ENCODE data around the gene OR10A3.
"Not testable (repeated sequence)": the region's sequence is repeated elsewhere in the genome, so short reads cannot be mapped to it uniquely, and the experiment has no call there.

Gene OR10A3, protein sequence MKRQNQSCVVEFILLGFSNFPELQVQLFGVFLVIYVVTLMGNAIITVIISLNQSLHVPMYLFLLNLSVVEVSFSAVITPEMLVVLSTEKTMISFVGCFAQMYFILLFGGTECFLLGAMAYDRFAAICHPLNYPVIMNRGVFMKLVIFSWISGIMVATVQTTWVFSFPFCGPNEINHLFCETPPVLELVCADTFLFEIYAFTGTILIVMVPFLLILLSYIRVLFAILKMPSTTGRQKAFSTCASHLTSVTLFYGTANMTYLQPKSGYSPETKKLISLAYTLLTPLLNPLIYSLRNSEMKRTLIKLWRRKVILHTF

DNA sequence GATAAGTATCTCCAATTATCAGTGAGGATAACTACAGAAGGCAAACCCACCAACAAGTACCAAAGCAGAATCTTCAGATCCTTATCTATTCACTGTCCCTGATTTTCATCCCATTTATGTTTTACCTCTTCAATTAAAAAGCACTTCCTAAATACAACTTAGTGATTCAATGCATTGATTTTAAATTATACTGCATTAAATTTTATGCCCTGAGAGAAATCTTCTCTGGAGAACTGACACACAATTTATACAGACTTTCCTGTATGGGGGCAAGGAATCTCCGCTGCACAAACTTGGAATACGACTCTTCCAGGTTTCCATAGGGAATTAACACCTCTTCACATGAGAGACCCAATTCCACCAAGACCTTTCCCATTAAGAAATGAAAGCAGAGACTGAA lies at the start of gene OR10A3:
Gene OR10A3, minus strand, starts transcription at position 101 of the 400 bp plus-strand sequence. CDS start 2,188 bp downstream, outside the sequence.
- no peak for DNase-seq (ENCODE audit: low read depth in 1 of 2, low spot score in 1 of 2)

DNA sequence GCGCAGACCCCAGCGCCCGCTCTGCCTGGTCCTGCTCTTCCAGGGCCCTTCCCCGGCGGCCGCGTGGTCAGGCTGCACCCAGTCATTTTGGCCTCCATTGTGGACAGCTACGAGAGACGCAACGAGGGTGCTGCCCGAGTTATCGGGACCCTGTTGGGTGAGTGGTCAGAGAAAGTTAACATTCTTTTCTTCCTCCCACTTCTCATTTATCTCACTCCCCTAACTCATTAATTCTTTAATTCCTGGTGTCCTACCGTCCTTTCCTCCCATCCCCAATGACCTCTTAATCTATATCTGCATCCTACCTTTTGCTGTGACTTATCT lies 46.0 kb upstream of the OR10A3 start:
- DNase-seq (ENCODE audit: low read depth in 1 of 2, low spot score in 1 of 2) = not testable (repeated sequence)

DNA sequence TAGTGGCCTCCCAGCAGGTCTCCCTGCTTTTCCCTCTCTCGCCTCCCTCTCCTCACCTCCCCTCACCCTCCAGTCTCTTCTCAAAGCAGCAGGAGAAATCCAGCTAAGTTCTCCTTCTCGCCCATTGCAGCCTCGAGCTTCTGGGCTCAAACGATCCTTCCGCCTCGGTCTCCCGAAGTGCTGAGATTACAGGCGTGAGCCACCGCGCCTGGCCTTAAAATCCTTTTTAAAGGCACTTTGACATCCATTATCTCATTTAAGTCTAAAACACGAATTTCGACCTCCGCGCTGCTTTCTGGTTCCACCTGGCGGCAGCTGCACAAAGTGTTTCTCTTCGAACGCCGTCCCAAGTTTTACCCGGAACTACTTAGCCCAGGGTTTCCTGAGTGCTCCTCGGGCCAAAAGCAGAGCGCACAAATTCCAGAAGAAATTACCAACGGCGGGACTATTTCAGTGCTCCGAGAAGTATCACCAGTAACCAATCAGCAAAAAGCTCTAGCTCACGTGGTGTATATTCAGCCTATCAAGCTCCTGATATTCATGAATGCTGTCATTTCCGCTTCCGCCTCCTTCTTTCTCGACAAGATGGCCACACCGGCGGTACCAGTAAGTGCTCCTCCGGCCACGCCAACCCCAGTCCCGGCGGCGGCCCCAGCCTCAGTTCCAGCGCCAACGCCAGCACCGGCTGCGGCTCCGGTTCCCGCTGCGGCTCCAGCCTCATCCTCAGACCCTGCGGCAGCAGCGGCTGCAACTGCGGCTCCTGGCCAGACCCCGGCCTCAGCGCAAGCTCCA lies 45.5 kb upstream of the OR10A3 start, which contains the start of gene EIF3F:
Gene EIF3F, plus strand, starts transcription at position 570 of the 792 bp plus-strand sequence. Its CDS starts 16 bp downstream, at position 586.
- DNase-seq (ENCODE audit: low read depth in 1 of 2, low spot score in 1 of 2) = peak; percentile 68 to 76

DNA sequence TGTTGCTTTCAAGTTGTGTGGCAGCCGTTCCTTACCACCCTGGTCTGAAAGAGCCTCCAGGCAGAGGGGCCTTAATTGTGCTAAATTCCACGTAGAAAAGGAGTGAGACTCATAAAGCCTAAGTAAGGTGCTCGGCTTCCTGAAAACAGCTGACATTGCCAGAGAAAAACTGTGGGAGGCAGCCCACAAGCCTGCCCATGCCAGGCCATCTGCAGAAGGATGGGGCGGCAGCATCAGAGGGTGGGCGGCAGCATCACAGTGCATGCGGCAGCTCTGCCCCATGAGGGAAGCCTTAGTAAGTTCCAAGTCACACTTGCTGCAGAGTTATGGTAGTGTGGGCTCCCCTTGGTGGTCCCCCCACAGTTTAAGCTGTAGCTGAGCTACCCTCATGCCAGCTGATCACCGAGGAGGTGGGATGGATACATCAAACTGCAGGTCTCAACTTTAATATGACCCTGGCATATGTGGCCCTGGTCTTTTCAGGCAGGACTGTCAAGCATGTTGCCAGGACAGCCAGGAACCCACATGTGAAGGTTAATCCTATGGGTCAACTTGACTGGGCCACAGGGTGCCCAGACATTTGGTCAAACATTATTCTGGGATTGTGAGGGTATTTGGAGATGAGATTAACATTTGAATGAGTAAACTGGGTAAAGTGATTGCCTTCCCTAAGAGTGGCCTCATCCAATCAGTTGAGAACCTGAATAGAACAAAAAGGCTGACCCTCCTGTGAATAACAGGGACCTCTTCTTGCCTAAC lies 42.5 kb upstream of the OR10A3 start:
- DNase-seq (ENCODE audit: low read depth in 1 of 2, low spot score in 1 of 2) = no peak

DNA sequence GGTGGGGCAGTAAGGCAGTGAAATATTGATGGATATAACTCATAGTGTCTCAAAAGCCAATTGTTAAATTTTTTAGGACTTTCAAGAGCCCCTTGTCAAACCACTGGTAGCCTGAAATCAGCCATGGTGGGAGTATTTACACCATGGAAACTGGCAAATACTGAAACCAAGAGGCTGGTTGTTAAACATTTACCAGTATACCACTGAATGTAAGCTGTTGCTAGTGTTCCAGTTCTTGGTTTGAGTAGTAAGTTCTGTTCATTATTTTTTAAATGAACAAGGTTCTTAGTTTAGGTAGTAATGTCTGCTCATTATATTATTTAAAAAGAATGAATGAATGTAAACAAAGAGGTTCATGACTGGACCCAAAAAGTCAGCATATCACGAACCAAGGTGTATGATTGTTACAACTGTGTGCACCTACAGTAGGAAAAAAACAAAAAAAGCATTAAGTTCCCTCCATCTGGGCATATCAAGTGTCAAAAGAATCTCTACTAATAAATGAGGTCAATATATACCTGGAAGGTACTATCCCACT lies 41.1 kb upstream of the OR10A3 start:
- DNase-seq (ENCODE audit: low read depth in 1 of 2, low spot score in 1 of 2) = no peak

DNA sequence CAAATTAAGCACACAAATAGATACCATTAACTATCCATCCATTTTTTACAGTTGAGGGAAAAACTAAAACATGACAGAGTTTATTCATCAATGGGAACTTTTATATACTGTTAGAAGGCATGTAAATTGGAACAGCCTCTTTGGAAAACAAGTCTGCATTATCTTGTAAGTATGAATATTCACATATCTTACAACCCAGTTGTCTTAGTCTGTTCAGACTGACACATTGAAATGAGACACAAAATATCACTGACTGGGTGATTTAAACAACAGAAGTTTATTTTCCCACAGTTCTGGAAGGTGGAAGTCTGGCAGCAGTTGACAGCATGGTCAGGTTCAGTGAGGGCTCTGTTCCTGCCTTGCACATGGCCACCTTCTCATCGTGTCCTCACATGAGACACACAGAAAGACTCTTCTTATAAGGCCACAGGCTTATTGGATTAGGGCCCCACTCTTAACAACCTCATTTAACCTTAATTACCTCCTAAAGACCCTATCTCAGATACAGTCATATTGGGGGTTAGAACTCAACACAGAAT lies 40.2 kb upstream of the OR10A3 start:
- DNase-seq (ENCODE audit: low read depth in 1 of 2, low spot score in 1 of 2) = no peak

DNA sequence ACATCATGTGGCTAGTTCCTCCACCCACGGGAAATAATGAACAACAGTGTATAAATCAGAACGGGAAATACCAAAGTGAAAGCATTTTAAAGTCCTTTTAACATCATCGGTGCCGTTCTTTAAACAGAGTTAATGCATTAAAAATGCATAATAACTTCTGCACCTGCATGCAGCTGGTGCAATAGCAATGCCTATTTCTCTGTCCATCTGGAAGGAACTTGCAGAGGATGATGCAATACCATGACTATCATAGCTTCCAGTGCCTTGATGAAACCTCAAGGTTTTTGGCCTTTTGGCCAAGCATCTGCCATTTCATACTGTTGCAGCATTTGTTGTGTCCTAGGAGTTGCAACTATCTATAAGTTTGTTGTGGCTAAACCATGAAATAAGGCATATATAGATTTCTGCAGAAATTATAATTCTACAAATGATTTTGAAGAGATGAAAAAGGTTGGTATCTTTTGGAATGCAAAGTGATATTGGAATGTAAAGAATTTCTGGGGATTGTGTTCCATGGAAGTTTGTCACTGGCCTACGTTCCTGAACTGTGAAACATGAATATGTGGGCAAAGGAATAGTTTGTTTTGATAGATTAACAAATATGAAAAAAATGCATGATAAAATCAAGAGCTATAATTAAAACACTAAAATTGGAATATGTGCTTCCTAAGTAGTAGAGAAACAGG lies 35.9 kb upstream of the OR10A3 start:
- DNase-seq (ENCODE audit: low read depth in 1 of 2, low spot score in 1 of 2) = no peak

DNA sequence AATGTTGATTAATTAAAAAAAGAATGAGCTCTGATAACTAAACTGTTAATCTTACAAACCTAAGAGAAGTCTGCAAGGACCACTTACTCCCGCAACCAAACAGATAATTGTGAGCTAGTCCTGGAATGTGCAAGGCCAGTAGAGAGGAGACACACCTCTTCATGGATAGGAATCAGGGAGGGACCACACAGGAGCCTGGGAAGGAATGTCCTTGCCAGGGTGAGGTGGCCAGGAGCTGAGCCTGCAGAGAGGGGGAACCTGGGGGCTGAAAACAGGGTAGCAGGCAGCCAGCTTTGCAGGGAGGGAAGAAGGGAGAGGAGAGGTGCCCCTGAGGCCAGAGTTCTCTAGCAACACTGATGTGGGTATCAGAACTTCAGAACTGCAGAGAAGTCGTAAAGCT lies 33.2 kb upstream of the OR10A3 start:
- no peak for DNase-seq (ENCODE audit: low read depth in 1 of 2, low spot score in 1 of 2)

DNA sequence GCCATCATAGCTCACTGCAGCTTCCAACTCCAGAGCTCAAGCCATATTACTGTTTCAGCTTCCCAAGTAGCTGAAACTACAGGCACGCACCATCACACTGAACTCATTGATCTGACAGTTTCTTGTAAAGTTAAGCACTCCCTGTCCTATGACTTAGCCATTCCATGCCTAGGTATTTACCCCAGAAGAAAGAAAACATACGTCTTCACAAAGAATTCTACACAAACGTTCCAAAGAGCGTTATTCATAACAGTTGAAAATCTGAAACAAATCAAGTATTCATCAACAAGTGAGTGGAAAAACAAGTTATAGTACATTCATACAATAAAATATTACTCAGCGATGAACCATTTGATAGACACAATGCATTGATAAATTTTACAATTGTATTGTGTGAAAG lies 31.5 kb upstream of the OR10A3 start:
- no peak for DNase-seq (ENCODE audit: low read depth in 1 of 2, low spot score in 1 of 2)

DNA sequence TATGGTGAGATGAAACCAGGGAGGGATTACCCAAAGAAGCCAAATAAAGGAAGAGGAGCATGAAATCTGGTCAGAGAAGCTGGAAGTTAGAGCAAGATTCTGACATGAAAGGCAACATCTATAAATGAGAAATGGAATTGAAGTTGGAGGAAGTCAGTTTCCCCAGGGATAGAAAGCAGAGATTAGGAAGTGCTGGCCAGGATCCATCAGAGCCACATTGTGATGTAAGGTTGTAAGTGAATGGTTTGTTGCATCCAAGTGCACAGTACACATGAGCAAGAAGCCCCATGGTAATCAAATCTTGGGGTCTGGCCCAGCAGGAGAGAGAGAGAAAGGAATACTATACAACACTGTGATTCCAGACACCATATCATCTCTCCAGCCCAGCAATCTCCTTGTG lies 30.3 kb upstream of the OR10A3 start:
- no peak for DNase-seq (ENCODE audit: low read depth in 1 of 2, low spot score in 1 of 2)

DNA sequence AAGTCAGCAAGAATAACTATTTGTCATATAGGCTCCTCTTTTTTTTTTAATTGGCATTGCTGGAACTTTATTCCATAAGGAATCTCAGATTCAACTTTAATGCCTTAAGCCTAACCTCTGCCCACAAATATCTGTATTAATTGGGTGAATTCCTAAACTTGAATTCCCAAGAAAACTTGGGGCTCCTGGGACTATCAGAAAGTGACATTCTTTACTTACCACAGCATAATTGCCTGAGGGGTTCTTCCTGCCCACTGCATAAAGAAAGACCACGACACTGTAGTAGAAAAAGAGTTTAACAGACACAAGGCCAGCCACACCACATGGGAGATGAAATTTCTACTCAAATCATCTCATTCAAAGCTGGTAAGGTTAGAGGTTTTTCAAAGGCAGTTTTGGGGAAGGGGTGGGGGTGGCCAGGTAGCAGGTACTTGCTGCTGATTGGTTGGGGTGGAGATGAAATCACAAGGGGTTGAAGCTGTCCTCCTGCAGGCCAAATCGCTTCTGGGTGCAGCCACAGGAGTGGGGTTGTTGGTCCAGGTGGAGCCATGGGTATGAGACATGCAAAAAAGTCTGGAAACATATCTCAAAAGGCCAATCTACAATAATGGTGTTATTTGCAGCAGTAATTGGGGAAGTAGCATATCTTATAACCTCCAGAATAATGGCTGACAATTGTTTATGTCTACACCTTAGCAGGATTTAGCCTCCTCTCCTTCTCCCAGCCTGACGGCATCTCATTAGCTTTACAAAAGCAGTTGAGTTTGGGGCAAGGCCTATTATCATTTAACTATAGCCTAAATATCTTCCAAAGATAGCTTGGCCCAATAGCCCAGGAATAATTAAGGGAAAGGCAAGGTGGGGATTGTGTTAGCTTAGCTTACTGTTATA lies 28.5 kb upstream of the OR10A3 start:
- no peak for DNase-seq (ENCODE audit: low read depth in 1 of 2, low spot score in 1 of 2)

DNA sequence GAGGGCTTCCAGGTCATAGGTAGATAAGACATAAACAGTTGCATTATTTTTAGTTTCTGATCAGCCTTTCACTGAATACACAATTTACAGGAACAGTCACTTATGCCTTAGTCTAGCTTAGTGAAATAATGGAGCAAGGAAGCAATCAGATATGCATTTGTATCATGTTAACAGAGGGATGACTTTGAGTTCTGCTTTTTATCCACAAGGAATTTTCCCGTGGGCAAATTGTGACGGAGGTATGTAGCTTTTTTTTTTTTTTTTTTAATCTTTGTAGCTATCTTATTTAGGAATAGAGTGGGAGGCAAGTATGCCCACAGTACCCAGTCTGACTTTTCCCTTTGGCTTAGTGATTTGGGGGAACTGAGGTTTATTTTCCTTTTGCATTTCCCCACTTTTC lies 27.2 kb upstream of the OR10A3 start:
- DNase-seq (ENCODE audit: low read depth in 1 of 2, low spot score in 1 of 2) = no peak

DNA sequence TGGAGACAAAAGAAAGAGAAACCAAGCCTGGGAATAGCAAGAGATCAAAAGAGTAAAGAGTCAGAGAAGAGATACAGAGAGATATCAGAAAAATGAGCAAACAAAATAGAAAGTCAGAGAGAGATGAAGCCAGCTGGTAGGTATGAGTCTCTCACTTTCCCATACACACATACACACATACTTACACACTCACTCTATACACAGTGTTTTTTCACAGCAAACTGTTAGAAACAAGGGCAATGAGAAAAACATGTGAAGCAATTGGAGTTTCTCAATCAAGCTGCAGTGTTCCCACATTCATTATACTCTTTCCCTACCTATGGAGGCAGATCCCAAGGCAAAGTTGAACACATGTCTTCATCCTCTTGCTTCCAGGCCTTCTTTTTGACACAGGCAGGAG lies 26.3 kb upstream of the OR10A3 start:
- DNase-seq (ENCODE audit: low read depth in 1 of 2, low spot score in 1 of 2) = no peak

DNA sequence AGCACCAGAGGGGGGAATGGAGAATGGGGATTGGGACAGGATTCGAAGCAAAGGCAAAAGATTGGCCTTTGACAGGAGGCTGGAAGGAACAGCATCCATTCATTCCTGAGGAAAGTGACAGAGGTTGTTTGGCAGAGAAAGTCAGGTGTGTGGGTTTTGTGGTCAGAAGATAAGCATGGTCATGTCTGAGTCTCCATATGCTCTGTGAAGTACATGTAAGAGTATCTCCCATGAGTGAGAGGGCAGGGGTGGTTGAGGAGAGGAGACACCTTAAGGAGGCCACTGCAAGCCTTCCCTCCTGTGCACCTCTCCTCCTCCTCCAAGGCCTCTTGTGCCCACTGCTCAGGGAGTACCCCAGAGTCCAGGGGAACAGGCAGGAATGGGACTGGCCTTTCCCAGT lies 25.6 kb upstream of the OR10A3 start:
- no peak for DNase-seq (ENCODE audit: low read depth in 1 of 2, low spot score in 1 of 2)

DNA sequence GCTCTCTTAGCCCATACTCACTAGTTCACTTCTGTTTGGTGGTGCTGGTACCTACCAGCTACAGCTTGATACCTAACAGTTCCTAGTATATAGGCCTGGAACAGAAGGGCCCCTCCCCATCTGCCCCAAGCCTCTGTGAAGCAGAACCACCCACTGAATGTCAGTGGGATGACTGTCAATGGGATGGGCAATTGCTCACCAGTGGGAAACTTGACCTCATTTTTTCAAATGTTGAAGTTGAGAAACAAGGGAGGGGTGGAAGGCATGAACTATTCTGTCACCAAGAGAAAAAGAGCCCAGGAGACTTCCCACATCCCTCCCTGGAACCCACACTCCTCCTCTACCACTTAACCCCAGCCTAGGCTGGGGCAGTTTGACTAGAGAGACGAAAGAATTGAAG lies 23.9 kb upstream of the OR10A3 start, which contains the start of gene NLRP10:
Gene NLRP10, minus strand, starts transcription at position 62 of the 400 bp plus-strand sequence. CDS start 1,952 bp downstream, outside the sequence.
- no peak for DNase-seq (ENCODE audit: low read depth in 1 of 2, low spot score in 1 of 2)

DNA sequence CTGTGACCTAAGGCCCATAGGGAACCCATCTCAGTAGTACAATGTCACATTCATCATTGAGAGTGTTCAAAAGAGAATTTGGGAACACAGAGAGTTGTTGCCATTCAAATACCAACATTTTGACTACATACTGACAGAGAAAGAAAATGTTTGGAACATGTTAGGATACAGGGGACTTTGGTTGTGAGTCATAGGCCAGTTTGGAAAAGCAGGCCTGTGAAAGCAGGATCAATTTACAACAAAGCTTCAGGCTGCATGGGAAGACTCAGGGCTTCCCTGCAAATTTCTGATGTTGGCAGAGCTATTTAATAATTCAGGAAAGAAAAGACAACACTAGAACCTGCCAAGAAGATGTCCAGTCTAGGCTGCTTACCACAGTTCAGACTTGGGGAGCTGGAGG lies 23.4 kb upstream of the OR10A3 start:
- no peak for DNase-seq (ENCODE audit: low read depth in 1 of 2, low spot score in 1 of 2)

DNA sequence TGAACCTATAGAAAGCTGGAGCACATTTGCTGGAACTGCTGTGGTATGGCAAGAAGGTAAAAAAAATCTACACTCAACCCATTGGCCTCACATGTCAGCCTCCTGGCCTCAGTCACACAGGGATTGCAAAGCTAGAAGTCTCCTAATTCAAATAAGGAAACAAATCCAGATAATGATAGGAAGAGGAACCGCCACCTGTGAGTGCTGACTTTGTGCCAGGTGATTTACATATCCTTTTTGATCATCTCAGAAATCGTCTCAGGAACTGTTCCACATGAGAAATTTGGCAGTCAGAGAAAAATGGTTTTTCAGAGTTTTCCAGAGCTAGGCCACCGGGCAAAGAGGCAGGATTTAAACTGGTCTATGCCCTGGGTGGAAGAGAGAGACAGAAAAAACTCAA lies 22.8 kb upstream of the OR10A3 start:
- no peak for DNase-seq (ENCODE audit: low read depth in 1 of 2, low spot score in 1 of 2)

DNA sequence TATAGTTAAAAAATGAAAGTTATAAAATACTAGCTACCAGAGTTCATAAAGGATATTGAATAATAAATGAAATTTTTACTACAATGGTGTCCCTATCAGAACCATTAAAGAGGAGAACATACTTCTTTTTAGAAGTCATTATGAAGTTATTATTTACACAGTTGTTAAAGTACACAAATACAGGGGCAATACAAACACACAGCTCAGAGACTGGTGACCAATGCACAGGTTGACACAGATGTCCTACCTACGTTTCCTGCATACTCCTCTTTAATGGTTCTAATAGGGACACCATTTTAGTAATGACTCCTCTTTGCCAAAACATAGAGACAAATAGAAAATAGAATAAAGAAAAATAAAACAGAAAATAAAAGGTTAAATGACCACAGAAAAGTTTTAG lies 13.7 kb upstream of the OR10A3 start:
- DNase-seq (ENCODE audit: low read depth in 1 of 2, low spot score in 1 of 2) = no peak

DNA sequence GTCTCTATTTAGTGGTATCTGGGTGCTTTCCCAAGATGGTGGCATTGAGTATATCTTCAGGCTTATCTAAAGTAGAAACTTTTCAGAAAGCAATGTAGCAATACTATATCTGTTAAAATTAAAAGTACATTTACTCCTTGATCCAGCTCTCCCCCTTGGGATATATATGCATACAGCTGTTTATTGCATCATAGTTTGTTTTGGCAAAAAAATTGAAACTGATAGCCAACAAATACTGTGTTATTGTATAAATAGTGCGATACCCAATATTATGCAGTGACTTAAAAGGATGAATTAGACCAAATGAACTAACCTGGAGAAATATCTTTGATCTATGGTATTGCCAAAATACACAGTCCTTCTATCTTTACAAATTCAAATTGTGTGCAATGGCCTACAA lies 8.4 kb upstream of the OR10A3 start:
- no peak for DNase-seq (ENCODE audit: low read depth in 1 of 2, low spot score in 1 of 2)

DNA sequence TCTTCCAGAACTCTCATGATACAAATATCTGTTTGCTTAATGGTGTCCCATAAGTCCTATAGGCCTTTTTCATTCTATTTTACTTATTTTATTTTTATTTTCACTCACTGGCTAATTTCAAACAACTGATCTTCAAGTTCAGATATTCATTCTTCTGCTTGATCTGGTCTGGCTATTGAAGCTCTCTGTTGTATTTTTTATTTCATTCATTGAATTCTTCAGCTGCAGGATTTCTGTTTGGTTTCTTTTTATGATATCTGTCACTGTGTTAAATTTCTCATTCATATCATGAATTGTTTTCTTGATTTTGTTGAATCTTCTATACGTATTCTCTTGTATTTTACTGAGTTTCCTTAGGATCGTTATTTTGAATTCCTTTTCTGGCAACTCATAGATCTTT lies 2.6 kb upstream of the OR10A3 start:
- DNase-seq (ENCODE audit: low read depth in 1 of 2, low spot score in 1 of 2) = no peak

Data from stimulated activated CD4-positive, alpha-beta T cell treated with anti-CD3 and anti-CD28 coated beads, Interleukin-15, amount 100 ng/mL, for 1 hour (primary cell).